ENCODE data around the gene MAP1LC3B.

The MAP1LC3B gene

GRCh38 chr16:87434146-87434667, 42.1 kb downstream of the MAP1LC3B start:
- Histone ChIP-seq H3K36me3 (ENCODE audit: insufficient read depth, low read length) (peaks cover 19% of the 10 kb centered on the region; the same call in 1 of the 2 replicates), H3K9ac (ENCODE audit: low read length) (no peak overlapping the region), H3K4me1 (ENCODE audit: insufficient read depth, low read length, severe bottlenecking) (peaks cover 12% of the 10 kb centered on the region), H3F3A (ENCODE audit: insufficient read depth, low read length) (no peaks in the 10 kb centered on the region), H3K9me2 (ENCODE audit: low read depth, low read length) (no peaks in the 10 kb centered on the region), H3K27me3 (ENCODE audit: insufficient read depth, low read length) (no peaks in the 10 kb centered on the region), H3K4me3 (ENCODE audit: low read depth, low read length, poor library complexity, severe bottlenecking) (no peak overlapping the region), H3K27ac (ENCODE audit: low read depth, low read length, poor library complexity, severe bottlenecking) (no peak overlapping the region), H3K79me2 (ENCODE audit: insufficient read depth, low read length) (no peaks in the 10 kb centered on the region), H4K20me1 (ENCODE audit: insufficient read depth, low read length) (no peaks in the 10 kb centered on the region), H2AFZ (ENCODE audit: low read length) (no peak overlapping the region), H3K4me2 (ENCODE audit: low read length) (no peak overlapping the region), H3K9me3 (ENCODE audit: low read length) (no peaks in the 10 kb centered on the region)
- TF ChIP-seq CTCF (IDR thresholded peaks at IDR 0.05; ENCODE audit: low read length) (no peak), EZH2 (IDR thresholded peaks at IDR 0.05; ENCODE audit: borderline replicate concordance, low read length) (no peak)

DNA sequence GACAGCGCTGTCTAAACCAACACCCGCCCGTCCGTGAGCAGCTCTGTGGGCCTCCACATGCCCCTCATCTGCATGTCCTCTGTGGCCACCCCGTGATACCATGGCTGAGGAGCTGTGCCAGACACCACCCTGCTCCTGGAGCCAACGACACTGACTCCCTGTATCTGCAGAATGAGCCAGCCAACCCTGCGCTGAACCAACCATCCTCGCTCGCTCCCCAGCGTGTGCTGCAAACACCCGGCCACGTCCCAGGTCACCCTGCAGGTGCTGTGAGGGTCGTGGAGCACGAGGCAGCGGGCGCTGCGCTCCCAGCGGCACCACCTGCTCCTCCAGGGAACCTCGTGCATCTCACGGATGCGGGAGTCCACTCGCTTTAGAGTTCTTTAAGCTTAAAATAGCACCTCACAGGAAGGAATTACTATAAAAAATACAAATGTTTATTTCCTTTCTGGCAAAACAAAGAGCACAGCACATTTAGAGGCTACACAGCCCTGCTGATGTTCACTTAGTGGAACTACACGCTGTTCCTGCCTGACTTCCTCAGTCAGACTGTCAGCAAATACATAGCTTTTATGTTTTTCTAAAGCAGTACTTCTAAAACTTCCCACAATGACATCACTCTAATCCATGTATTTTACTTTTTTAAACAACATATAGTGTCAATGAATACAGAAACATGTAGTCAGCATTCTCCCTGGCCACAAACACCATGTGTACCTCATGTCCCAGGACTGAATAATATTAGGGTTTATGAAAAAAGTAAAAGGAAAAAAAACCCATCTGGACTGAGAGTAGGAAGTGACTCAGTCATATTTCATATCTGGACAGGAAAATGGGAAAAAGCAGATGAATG, 43.5 kb downstream of the MAP1LC3B start:
- Histone ChIP-seq H3K9me2 (ENCODE audit: low read depth, low read length) (no peaks in the 10 kb centered on the region), H3K79me2 (ENCODE audit: insufficient read depth, low read length) (no peaks in the 10 kb centered on the region), H4K20me1 (ENCODE audit: insufficient read depth, low read length) (no peaks in the 10 kb centered on the region), H3K27me3 (ENCODE audit: insufficient read depth, low read length) (no peaks in the 10 kb centered on the region), H3K9ac (ENCODE audit: low read length) (no peak overlapping the region), H3K4me2 (ENCODE audit: low read length) (no peak overlapping the region; the same call in 1 of the 2 replicates), H3K4me1 (ENCODE audit: insufficient read depth, low read length, severe bottlenecking) (peaks cover 12% of the 10 kb centered on the region), H3K27ac (ENCODE audit: low read depth, low read length, poor library complexity, severe bottlenecking) (no peak overlapping the region), H3F3A (ENCODE audit: insufficient read depth, low read length) (no peaks in the 10 kb centered on the region), H3K9me3 (ENCODE audit: low read length) (no peaks in the 10 kb centered on the region), H3K4me3 (ENCODE audit: low read depth, low read length, poor library complexity, severe bottlenecking) (no peak overlapping the region), H2AFZ (ENCODE audit: low read length) (no peak overlapping the region), H3K36me3 (ENCODE audit: insufficient read depth, low read length) (peaks cover 11% of the 10 kb centered on the region; the same call in 1 of the 2 replicates)
- TF ChIP-seq EZH2 (IDR thresholded peaks at IDR 0.05; ENCODE audit: borderline replicate concordance, low read length) (no peak), CTCF (IDR thresholded peaks at IDR 0.05; ENCODE audit: low read length) (no peak)

GRCh38 chr16:87436225-87437172, 44.4 kb downstream of the MAP1LC3B start:
- Histone ChIP-seq H3K27ac (ENCODE audit: low read depth, low read length, poor library complexity, severe bottlenecking) (no peak overlapping the region), H3K9ac (ENCODE audit: low read length) (no peak overlapping the region), H3F3A (ENCODE audit: insufficient read depth, low read length) (no peaks in the 10 kb centered on the region), H4K20me1 (ENCODE audit: insufficient read depth, low read length) (no peaks in the 10 kb centered on the region), H3K4me2 (ENCODE audit: low read length) (no peak overlapping the region; the same call in 1 of the 2 replicates), H3K27me3 (ENCODE audit: insufficient read depth, low read length) (no peaks in the 10 kb centered on the region), H3K4me3 (ENCODE audit: low read depth, low read length, poor library complexity, severe bottlenecking) (no peak overlapping the region), H3K4me1 (ENCODE audit: insufficient read depth, low read length, severe bottlenecking) (peaks cover 12% of the 10 kb centered on the region), H3K36me3 (ENCODE audit: insufficient read depth, low read length) (peaks cover 10% of the 10 kb centered on the region; the same call in 1 of the 2 replicates), H3K79me2 (ENCODE audit: insufficient read depth, low read length) (no peaks in the 10 kb centered on the region), H3K9me3 (ENCODE audit: low read length) (no peaks in the 10 kb centered on the region), H2AFZ (ENCODE audit: low read length) (no peak overlapping the region), H3K9me2 (ENCODE audit: low read depth, low read length) (no peaks in the 10 kb centered on the region)
- no peak for TF ChIP-seq CTCF (IDR thresholded peaks at IDR 0.05; ENCODE audit: low read length)
- TF ChIP-seq EZH2 (IDR thresholded peaks at IDR 0.05; ENCODE audit: borderline replicate concordance, low read length): no peak

All from OCI-LY1 (cell line).